GM23248 (cell line): ENCODE results near the gene SEMA5A.

ENCODE experiments used
- EZH2 ChIP-seq: fragments of 200-600 bp; sonication (generic); IDR thresholded peaks from 2 replicates; pipeline ENCODE4 v1.6.1; 2018; ENCODE audit warnings: antibody characterized with exemption, mild to moderate bottlenecking; ENCODE audit not compliant: insufficient read depth, poor library complexity, severe bottlenecking
- EZH2phosphoT487 ChIP-seq: fragments of 200-600 bp; sonication (generic); IDR thresholded peaks from 2 replicates; pipeline ENCODE4 v1.6.1; 2018; ENCODE audit warnings: antibody characterized with exemption, moderate library complexity, mild to moderate bottlenecking, low read depth; ENCODE audit not compliant: insufficient read depth

- TF ChIP-seq EZH2phosphoT487 (no peak), EZH2 (no peak)
Measured at GRCh38 chr5:9516591-9516990, 29.3 kb downstream of the SEMA5A start.
